ENCODE data around the gene ANKRD17. TPM values are rescaled to one million over a fixed set of nuclear protein-coding genes. Genes with fewer than 3 reads are reported as not detected.

ANKRD17 gene
- total RNA-seq, 1 experiment from 2014 or later = 42.4 TPM

DNA sequence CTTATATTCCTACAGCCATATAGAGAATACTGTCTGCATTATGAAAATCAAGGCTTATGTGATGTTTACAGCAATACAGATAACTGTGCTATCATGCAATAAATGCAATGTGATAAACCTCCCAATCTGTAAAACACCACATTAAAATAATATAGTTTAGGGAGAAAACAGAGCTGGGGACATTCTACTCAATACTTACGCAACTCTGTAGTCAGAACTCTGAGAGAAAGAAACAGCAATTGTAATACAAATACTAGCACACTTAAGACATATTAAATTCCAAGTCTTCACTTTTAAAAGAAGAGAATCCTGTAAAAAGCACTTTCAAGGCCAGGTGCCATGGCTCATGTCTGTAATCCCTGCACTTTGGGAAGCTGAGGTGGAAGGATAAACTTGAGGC, 61.4 kb downstream of the ANKRD17 start:
- no peak for DNase-seq (ENCODE audit: low read depth)

DNA sequence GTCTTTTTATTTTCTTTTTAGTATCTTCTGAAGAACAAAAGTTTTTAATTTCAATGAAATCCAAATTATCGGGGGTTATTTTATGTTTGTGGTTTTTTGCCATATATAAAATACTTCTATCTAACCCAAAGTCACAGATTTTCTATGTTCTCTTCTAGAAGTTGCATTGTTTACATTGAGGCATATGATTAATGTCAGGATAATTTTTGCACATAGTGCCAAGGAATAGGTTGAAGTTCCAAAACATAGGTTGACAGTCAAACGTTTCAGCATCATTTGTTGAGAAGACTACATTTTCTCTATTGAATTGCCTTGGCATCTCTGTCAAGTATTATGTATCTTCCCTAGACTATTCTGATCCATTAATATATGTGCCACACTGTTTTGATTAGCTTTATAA, 64.5 kb downstream of the ANKRD17 start:
- no peak for DNase-seq (ENCODE audit: low read depth)

DNA sequence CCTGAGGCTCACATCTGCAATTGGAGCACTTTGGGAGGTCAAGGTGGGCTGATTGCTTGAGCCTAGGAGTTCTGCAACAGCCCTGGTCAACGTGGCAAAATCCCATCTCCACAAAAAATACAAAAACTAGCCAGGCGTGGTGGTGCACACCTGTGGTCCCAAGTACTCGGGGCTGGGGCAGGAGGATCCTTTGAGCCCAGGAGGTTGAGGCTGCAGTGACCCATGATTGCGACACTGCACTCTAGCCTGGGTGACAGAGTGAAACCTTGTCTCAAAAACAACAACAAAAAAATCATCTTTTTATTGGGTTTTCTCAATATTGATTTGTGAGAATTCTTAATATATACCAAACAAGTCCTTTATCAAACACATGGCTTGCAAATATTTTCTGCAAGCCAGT, 64.9 kb downstream of the ANKRD17 start:
- no peak for DNase-seq (ENCODE audit: low read depth)

GRCh38 chr4:73193155-73193554, 65.4 kb downstream of the ANKRD17 start:
- no peak for DNase-seq (ENCODE audit: low read depth)

GRCh38 chr4:73189274-73189810, 69.3 kb downstream of the ANKRD17 start:
- DNase-seq (ENCODE audit: low read depth) = no peak

- DNase-seq (ENCODE audit: low read depth) = peak; percentile 41
Observed at GRCh38 chr4:73187325-73187724, 71.3 kb downstream of the ANKRD17 start.

- no peak for DNase-seq (ENCODE audit: low read depth)
Observed at GRCh38 chr4:73185903-73186302, 72.7 kb downstream of the ANKRD17 start.

GRCh38 chr4:73181231-73181630, 77.4 kb downstream of the ANKRD17 start:
- DNase-seq (ENCODE audit: low read depth) = no peak

- DNase-seq (ENCODE audit: low read depth) = no peak
Observed at GRCh38 chr4:73178389-73178788, 80.2 kb downstream of the ANKRD17 start.

GRCh38 chr4:73172161-73172560, 86.4 kb downstream of the ANKRD17 start:
- DNase-seq (ENCODE audit: low read depth) = no peak

DNA sequence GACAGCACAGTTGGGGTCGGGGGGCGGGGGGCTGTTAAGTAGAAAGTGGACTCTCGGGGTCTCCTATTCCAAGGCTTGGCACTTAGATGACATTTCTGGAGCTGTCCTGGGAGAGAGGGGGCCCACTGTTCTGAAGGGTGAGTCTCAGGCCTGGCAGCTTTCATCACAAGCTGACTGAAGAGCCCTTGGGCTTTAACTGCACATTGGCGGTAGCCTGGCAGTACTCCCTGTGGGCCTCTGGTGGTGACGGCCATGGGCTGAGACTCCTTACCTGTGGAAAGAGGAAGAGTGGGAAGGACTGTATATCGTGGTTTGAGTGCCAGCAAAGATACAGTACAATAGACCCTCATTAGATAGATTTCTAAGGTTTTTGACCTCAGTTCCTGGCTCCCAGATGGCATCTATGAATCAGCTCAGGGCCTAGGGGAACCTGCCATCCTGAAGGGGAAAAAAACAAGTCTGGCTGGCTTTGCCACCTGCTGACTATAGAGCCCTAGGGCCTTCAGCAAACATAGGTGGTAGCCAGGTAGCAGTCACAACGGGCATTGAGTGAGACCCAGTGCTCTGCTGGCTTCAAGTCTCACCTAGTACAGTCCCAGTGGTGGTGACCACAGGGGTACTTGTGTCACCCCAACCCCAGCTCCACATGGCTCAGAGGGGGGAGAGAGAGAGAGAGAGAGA, 87.9 kb downstream of the ANKRD17 start:
- no peak for DNase-seq (ENCODE audit: low read depth)

DNA sequence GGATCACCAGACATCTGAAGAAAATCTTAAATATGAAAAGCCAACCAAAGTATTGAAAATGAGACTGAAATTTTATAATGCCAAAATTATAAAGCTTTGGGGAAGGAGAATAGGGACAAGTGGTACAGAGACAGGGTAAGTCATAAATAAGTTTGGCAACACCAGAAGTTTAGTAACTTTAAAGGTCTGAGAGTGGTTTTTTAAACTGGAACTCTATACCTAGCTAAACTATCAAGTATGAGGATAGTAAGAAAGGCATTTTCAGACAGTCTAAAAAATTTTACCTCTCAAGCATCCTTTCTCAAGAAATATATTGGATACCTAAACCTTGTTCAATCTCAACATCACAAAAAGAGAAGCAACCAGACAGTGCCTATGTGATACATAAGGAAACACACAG, 92.4 kb downstream of the ANKRD17 start:
- no peak for DNase-seq (ENCODE audit: low read depth)

- no peak for DNase-seq (ENCODE audit: low read depth)
Observed at GRCh38 chr4:73161527-73162185, 96.9 kb downstream of the ANKRD17 start.

DNA sequence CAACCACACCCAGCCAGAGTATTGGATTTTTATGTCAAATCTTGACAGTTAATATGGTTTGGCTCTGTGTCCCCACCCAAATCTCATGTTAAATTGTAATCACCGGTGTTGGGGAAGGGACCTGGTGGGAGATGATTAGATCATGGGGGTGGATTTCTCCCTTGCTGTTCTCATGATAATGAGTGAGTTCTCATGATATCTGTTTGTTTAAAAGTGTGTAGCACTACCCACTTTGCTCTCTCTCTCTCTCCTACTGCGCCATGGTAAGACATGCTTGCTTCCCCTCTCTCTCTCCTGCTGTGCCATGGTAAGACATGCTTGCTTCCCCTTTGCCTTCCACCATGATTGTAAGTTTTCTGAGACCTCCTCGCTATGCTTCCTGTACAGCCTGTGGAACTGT, 102.2 kb downstream of the ANKRD17 start:
- no peak for DNase-seq (ENCODE audit: low read depth)

- no peak for DNase-seq (ENCODE audit: low read depth)
Observed at GRCh38 chr4:73152893-73153292, 105.7 kb downstream of the ANKRD17 start.

- DNase-seq (ENCODE audit: low read depth) = no peak
Observed at GRCh38 chr4:73142995-73143547, 115.5 kb downstream of the ANKRD17 start.

- no peak for DNase-seq (ENCODE audit: low read depth)
Observed at GRCh38 chr4:73139991-73140390, 118.6 kb downstream of the ANKRD17 start.

- DNase-seq (ENCODE audit: low read depth) = no peak
Observed at GRCh38 chr4:73139245-73139644, 119.4 kb downstream of the ANKRD17 start.

DNA sequence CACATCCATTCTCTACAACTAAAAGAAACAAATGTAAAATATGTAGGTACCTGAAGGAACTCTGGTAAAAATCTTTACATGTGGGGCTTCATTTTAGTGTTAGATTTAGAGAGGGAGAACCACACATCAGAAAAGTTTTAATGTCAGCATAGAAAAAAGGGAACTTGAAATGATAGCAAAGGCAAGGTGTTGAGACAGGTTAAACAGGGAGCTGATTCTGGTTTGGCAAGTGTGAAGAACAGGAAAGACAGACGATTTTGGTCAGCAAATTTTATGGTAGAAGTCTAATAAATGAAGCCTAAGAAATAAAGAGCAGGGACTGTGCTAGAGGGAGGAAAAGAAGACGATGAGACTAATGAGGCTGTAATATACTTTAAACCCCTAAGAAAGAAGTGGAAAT, 121.5 kb downstream of the ANKRD17 start:
- no peak for DNase-seq (ENCODE audit: low read depth)

GRCh38 chr4:73133784-73134183, 124.8 kb downstream of the ANKRD17 start:
- no peak for DNase-seq (ENCODE audit: low read depth)

DNA sequence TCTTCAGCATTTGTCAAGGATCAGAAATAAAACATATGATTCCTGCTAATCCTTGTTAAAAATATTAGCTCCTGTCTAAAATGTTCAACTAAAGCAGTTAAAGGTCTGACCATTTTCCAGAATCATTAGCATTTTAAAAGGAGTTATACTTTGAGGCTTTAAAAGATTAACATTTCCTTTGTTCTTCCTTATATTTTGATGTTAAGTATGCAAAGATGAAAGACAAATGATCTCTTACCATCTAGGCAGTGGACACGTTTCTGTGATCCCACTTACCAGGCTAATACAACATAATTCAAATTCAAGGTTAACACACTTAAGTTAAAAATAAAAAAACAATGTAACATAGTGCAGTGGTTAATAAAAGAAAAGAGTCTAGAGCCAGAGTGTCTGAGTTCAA, 127.3 kb downstream of the ANKRD17 start:
- no peak for DNase-seq (ENCODE audit: low read depth)

DNA sequence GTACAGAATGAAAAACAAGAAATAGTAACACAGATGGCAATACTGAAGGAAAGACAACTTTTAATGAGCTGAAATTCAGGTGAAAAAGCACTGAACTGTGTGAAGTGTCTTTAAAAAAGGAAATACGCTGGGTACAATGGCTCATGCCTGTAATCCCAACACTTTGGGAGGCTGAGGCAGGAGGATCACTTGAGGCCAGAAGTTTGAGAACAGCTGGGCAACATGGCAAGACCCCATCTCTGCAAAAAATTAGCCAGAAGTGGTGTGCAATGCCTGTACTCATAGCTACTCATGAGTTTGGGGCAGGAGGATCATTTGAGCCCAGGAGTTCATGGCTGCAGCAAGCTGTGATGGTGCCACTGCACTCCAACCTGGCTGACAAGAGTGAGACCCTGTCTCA, 129.3 kb downstream of the ANKRD17 start:
- no peak for DNase-seq (ENCODE audit: low read depth)

All from HT1080 (cell line).